Kasumi-1 (cell line): Measurements from ENCODE around the gene OSBPL6.
A peak's percentile ranks its signal among the peaks of the same experiment; 100 is the strongest.

Source experiments
- DNase-seq, 2 experiments: peaks; one replicate each; lab custom pipeline; 2025; lab: John Stamatoyannopoulos, UW

Gene OSBPL6

DNA sequence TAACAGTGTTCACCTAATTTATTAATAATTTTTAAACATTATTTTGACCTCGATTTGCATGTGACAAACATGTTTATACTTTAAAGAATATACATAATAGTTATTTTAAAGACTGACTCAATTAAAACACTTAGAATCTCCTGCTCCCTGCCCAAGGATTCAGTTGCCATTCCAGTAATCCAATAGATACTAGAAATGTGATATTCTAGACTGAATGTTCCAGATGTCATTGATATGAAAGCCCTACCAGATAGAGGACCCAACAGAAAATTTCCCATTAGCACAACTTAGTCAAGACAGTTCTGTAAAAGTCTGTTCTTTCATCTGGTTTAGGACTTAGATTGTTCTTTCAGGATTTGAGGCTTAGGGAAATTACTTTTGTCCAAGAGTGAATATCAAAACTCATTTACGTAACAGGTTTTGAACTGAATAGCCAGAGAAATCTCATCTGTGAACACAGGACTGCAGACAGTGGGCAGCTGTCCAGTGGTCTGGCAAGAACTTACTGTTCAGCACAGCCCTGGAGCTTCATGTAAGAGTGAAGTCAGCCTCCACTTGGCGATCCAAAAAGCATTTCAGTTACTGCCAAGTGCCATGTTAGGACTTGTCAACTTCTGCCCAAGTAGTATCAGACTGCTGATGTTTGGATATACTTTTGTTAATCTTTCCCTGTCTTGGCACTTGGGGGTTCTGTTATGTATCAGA, 77.5 kb downstream of the OSBPL6 start:
- DNase-seq = no peak

DNA sequence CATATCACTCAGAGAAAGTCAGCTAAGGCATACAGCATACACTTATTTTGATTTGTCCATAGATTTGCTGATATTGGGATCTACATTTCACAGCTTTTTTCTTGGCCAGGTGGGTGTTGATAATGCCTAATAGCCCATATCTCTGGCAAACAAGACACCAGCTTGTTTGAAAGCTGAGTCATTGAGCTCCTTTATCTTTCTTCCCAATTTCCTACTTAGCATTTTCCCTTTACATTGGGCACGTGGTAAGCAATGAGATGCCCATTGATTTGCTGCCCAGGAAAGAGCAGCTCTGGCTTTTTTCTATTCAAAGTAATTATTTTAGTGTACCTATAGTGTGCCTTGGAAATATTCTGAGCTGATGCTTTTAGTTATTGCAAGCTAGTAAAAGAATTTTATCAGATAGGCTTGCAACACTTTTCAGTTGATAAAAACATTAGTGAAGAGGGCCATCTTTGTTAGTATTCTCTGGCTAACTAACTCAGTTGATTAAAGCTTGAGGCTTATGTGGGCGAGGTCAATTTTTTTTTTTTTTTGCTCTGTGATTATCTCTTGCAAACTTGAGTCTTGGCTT, 79.6 kb downstream of the OSBPL6 start:
- DNase-seq = no peak

DNA sequence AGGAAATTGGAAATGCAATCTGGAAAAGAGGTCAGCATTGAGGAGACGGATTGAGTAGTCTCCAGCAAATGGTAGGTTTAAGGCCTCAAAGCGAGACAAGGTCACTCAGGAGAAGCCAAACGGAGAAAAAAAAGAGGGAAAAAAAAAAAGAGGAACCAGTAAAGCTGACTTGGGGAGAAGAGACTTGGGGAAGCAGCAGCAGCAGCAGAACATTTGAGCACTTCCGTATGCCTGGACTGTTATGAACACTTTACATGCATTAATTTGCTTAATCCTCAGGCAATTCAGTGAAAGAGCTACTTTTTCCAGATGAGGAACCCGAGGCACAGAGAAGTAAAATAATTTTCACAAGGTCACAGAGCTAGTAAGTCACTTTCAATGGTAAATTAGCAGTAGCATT, 81.3 kb downstream of the OSBPL6 start:
- DNase-seq = peak; percentile 92 to 94

DNA sequence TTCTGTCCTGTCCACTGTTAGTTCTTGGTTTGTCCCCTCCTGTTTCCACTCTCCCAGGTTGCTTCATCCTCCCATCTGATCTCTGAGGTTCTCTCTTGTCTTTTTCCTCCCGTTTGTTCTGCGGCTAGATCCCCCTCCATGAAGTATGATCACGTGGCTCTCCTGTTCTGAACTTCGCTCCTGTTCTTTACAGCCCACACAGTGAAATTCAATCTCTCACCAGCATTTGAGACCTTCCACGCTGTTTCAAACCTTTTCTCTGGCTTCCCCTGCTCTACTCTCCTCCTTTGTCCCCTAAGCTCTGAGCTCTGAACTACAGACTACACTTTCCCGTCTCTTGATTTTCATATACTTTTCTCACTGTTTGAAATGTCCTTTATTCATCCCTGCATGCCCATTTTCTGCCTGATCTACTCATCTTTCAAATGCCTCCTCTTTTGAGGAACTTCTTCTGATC, 83.5 kb downstream of the OSBPL6 start:
- no peak for DNase-seq

DNA sequence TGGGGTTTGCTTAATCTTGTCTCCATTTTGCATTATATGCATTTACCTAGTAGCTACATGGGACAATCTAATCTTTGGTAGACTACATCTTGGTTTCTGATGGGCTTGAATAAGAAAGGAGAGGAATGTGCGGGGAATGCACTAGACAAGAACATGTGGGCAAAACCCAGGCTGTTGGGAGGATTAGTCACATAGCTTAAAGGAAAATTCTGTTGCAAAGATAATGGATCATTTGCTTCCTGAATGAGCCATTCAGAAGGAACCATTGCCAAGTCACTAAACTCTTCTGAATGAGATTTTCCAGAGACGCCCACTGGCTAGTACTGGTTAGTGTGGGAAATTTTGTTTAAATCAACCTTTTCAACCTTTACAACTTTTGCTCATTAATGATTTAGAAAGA, 84.8 kb downstream of the OSBPL6 start:
- DNase-seq = no peak

DNA sequence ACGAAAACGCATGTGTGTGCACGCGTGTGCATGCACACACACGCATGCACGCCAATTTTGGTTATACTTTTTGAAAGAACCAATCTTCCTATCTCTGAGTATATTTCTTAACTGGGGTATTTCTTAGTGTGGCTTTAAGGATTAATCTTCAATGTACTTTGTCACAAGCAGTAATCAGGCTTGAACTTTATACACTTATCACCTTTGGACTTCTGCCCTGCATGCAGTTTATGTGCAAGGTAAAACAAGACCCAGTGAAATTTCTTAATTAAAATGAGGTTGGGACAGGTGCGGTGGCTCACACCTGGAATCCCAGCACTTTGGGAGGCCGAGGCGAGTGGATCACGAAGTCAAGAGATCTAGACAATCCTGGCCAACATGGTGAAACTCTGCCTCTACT, 85.3 kb downstream of the OSBPL6 start:
- no peak for DNase-seq

DNA sequence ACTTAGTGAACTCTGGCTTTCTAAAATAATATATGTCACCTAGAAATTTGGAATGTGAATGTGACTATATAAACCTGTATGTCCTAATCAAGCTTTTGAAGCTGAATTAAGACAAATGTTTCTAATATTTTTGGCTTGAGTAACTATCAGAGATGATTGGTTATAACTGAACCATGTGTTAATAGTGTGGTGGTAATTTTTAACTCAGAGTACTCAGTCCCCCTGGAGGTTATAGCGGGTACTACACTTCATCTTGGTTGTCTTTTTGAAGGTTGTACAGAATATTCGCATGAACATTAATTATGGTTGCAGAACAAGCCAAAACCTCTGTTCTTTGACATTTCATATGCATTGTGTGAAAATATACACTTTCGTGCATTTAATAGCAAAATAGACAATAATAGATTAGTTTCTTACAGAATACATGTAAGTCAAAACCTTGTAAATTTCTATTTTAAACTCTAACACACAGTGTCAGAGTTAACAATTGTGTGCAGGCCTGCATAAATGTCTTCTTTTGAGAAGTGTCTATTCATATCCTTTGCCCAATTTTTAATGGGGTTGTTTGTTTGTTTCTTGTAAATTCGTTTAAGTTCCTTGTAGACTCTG, 86.0 kb downstream of the OSBPL6 start:
- peak; percentile 72 to 91 for DNase-seq

DNA sequence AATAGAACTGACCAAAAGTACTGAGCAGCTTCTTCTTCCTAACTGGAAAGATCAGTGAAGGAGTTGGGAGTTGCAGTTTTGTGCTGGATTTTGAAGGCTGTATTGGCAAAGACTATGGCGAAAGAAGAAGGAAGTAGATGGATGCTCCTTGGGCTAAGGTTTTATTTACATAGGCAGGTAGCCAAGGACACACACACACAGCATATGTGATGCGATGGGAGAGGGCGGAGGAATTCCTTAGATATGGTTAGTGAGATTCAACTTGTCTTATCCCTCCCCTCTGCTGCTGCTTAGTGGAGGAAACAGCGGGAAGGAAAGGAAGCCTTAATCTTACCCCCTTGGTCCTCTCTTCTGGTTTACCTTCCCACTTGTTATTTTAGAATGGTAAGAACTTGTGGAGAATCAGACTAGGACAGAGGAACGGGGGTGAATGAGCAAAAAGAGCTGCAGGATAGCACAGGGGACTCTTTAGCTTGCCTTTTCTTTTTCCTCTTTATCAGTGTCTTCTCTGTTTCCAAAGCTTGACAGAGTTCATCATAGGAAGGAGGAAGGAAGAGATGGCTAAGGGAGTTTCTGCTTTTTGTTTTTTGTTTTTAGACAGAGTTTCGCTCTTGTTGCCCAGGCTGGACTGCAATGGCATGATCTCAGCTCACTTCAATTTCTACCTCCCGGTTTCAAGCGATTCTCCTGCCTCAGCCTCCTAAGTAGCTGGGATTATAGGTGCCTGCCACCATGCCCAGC, 87.9 kb downstream of the OSBPL6 start:
- no peak for DNase-seq

DNA sequence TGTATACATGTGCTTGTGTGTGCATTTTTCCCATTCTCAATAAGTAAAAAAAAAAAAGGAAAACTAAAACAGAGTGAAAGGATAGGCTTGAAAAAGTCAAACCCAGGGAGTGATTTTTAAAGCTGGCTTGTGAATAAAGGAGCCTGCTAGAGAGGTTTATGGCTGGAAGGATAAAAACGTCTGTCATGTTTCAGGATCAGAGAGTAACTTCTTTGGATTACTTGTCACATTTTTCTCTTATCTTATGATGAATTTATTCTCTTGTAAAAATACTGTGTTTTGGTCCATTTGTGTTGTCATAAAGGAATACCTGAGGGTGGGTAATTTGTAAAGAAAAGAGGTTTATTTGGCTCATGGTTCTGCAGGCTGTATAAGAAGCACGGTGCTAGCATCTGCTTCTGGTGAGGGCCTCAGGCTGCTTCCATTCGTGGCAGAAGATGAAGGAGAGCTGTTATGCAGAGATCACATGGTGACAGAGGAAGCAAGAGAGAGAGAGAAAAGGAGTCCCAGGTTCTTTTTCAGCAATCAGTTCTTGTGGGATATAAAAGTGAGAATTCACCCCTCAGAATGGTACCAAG, 89.1 kb downstream of the OSBPL6 start:
- DNase-seq = no peak

DNA sequence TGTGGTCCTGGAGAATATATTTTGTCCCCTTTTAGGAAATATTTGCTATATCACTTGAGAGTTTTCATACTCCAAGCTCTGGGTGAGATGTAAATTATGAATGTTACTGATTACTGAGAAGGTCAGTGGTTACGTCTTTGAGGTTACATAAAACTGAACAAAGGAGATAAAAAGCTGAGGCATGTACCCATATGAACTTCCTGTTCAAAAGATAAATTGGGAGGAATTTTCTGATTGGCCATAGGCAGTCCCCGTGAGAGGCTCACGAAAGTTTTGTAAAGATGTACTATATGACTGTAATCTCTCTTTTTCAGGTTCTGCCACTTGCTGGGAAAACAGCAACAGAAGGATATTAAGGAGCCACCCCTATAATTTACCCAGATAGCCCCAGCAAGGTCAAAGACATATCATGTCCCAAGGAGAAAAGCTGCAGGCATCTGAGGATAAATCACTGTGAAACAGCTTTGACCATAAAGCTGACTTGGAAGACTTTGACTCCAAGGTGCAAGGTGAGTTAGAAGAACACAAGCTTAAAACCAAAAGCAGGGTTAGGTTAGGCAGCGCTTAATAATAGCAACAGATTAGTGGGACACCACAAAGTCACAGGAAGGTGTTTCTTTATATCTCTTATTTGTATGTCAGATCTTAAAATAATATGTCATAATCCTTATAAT, 90.4 kb downstream of the OSBPL6 start:
- no peak for DNase-seq

DNA sequence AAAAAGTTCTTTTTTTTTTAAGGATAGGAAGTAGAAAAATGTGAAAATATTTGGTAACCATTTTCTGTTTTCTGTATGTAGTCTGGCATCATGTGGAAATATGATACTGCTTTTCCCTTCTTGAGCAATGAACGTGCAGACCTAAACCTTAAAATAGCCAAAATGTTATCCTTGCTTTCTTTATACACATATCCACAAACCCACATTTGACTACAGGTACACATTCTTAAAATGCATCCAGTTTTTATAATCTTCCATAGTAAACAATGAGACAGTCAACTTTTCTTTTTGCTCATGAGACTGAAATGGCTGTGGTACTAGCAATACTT, 90.9 kb downstream of the OSBPL6 start:
- no peak for DNase-seq

DNA sequence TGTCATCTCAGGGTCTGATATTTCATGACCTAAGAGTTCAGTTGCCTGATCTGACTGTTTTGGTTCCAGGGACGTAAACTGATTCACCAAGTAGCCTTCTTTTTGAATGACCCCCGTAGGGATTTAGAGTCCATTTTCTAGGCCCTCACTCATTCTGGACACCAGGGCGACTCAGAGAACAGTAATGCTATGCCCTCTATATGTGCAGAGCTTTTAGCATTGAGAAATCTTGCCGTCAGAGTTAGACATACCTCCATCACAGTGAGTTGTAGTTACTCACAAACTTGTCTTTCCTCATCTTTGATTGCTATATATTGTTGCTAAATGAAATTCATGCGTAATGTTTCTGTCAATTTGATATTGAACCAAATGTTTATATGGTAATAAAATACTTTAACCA, 92.3 kb downstream of the OSBPL6 start:
- DNase-seq = no peak

DNA sequence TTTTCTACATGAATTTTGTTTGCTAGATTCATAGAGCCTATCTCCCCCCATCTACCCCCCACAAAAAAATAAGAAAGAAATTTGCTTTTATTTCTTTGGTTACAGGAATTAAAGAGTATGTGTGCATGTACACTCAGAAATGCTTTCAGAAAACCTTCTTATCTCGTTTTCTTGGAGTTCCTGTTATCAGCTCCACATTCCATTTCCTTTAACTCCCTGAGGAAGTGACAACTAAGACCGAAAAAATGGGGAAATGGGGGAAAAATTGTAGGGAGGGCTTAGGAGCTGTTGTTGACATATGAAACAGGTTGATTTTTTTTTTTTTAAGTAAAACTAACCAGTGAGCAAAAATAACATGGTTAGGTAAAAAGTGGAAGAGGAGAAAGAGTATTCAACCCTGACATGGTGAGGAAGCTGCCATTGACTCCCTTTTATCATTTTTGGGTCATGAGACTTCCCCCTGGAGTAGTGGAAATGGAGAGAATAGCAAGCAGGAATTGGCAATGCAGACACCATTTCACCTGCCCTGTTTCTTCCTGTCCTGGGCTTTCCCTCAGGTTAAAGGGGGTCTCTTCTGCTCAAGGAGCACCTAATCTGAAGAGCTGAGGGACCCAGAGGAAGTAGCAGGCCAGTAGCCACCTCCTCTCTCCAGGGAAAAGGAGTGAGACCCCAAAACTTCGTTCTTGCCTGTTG, 93.5 kb downstream of the OSBPL6 start:
- DNase-seq = no peak

DNA sequence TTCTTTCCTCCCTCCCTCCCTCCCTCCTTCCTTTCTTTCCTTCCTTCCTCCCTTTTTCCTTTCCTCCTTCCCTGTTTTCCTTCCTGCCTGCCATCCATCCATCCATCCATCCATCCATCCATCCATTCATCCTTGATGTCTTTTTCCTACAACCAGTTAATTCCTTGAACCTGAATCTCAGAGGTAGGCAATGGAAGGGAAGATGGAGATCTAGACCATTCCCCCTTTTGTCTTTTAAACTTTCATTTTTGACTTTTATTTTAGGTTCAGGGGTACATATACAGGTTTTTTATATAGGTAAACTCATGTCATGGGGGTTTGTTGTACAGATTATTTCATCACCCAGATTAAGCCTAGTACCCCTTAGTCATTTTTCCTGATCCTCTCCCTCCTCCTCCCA, 97.4 kb downstream of the OSBPL6 start:
- no peak for DNase-seq

DNA sequence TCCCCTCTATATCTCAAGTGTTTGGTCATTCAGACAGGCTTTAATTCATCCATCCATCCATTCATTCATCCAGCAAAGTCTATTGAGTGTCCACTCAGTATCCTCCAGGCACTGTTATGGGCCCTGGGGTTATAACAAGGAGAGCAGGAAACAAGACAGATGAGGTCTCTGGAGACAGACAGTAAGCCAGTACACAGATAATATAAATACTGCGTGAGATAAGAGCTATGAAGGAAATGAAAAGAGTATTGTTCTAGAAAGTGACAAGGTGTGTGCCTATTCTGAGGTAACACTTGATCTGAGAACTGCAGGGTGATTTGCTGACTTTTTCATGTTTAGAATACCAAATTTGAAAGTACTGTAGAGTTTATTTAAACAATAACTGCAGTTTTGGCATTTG, 98.3 kb downstream of the OSBPL6 start:
- DNase-seq = no peak

DNA sequence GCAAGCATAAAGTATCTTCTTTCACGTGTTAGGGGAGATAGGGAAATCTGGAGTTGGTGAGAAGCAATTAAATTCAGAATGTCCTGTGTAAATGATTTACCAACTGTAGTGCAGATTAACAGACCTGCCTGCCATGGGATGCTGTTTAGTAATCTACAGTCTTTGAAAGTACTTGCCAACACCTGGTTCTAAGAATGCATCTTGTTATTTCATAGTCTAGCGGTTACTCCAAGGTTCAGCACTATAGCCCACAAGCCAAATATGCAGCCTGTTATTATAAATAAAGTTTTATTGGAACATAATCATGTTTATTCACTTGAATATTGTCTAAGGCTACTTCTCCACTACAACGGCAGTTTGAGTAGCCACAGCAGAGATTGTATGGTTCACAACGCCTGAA, 100.8 kb downstream of the OSBPL6 start:
- no peak for DNase-seq

DNA sequence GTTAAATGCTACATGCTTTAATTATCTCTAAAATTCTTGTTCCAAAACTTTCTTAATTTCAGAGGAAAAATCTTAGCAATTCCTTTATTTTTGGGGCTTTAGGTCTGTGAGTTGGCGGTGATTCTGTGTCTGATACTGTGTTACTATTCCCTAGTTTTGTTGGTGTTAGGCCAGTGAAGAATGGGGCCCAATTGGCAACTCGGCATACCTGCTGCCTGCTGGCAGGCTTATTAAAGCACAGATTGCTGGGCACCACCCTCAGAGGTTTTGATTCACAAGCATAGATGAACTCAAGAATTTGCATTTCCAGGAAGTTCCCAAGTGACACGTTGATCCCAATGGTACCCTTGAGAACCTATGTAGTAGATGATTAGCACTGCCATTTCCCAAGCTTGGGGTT, 101.6 kb downstream of the OSBPL6 start:
- no peak for DNase-seq

DNA sequence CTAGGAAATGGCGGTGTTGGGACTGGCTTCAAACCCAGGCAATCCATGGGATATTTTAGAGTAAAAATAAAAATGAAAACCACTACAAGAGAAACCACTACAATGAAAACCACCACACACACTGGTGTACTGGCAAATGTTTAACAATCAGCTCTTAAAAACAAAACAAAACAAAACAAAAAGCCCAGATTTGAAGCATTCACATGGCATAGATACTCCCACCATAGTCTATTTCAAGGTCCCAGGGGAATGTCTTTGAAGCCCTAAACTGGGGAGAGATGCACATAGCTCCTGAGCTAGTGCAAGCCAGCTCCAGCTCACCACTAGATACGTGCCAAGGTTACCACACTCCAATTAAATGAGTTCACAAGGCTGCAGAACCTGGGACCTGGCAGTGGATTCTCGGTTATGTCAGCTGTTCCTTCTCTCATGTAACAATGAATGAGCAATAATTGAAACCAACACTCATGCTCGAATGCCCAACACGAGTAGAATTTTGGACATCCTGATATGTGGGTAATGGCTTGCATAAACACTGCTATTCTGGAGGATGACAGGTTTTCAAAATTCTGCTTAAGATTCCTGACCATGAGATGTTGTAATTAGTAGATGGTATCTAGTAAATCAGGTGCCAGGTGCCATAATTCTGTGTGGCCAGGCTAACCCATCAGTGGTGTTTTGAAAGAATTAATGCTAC, 102.2 kb downstream of the OSBPL6 start:
- DNase-seq = no peak

DNA sequence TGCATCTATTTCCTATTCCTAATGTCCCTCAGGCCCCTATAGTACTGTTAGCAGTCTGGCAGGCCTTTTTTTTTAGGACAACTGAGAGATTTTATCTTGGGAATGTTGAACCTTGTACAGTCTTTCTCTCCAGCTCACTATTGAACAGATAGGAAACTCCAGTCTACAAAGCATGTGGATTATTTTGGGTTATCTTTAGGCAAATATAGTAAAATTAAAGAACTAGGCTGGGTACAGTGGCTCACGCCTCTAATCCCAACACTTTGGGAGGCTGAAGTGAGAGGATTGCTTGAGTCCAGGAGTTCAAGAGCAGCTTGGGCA, 102.7 kb downstream of the OSBPL6 start:
- no peak for DNase-seq

DNA sequence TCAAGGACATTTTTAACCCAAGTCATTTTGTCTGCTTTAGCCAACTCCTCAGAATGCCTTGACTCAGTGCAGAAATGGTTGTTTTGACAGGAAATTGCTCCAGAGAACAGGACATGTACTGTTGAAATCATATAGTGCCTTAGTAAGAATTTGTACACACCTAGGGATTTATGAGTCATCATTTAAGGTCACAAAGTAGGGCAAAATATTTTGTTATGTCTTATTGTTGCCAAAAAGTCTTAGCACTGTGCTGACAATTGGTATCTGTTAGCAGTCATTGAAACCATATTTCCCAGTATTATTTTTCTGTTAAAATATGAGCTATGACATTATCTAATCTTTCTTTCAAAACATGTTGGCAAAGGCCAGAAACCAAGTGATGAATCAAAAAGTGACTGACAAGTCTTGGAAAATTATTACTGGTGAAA, 104.5 kb downstream of the OSBPL6 start:
- DNase-seq = no peak

DNA sequence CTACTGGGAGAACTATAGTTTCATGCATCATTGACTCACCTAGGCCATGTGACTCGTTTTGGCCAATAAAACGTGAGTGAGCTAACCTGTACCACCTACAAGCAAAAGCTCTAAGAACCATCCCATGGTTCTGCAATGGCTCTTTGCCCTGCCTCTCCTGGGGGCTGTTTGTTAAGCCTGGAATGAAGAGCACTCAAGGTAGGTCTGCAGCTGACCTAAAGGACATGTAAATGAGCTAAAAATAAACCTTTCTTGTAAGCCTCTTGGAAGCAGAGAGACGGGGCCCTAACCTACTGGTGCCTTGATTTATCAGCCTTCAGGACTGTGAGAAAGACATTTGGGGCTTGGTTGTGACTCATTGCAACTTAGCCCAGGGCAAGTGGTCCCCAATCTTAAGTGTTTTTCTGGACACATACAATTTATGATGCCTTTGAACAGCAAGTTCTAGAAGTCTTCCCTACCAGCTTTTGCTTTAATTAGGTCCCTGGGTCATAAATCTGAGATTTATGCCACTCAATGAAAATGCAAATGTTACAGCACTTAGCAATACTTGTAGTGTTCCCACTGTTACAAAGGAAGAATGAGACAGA, 107.4 kb downstream of the OSBPL6 start:
- no peak for DNase-seq
